A172 (cell line): ENCODE measurements around the gene MORN1. TPM values are rescaled to one million over a fixed set of nuclear protein-coding genes. Genes with fewer than 3 reads are reported as not detected.

Experiments
- DNase-seq: peaks from one replicate; pipeline ENCODE4 v3.0.0-alpha.2; 2015; ENCODE audit warnings: low spot score
- total RNA-seq: library from RNA; depleted of rRNA; stranded (reverse); fragments of >200 nt; shearing (Covaris generic); gene quantifications from 2 replicates; pipeline ENCODE4 v1.2.3, GENCODE V29; 2014; rRNA removed

Gene MORN1
- total RNA-seq, 1 experiment from 2014 or later, result 5.1 TPM

DNA sequence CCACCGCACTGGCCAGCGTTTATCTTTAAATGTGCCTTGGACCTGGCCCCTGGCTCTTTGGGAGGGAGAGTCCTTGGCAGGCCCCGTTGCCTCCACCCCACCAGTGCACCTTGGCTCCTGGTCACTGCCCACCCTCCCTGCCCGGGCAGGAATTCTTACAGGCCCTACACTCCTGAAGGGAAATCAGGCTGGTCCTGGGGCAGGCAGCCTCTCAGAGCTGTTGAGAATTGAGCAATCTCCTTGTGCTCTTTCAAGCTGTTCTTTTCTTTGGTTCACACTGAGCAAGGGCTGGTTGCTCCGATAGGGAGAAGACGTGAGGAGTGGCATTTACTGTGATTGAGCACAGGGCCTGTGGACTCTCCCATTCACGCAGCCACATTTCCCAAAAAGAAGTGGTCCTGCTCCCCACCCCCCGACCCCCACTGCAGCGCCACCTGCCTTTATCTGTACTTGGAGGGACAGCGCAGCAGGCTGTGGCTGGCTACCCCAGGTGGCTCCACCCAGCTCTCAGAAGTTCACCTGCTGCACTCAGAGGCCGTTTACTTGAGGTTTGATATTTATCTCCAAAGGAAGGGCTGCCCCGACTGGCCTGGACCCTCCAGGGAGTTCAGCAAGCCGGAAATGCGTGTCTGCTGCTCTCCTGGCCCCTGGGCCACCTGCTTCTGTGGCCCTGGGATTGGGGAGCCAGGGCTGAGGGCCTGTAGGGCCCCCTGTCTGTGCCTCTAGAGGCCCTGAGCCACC, 115.4 kb downstream of the MORN1 start:
- no peak for DNase-seq

DNA sequence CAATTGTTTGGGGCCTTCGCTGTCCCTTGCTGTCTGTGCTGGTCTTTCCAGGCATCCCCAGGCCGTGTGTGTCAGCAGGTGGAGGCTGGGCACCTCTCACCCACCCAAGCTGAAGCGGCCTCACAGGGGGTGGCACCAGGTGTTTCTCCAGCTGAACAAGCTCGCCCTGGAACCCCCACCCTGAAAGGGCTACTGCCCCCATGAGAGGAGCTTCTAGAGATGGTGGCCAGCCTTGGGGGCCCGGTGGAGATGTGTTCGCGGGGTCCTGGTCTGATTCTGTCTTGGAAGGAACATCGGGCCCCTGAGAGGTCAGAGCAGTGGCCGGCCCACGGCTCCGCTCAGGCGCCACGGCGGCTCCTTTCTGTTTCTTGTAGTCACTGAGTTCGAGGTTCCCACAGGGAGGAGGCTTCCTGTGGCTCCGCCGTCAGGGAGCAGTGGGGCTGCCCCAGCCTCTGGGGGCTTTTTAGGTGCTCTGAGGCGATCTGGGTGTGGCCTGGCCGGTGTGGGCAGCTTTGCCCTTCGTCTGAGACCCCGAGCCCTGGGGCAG, 116.4 kb downstream of the MORN1 start:
- DNase-seq, result no peak

DNA sequence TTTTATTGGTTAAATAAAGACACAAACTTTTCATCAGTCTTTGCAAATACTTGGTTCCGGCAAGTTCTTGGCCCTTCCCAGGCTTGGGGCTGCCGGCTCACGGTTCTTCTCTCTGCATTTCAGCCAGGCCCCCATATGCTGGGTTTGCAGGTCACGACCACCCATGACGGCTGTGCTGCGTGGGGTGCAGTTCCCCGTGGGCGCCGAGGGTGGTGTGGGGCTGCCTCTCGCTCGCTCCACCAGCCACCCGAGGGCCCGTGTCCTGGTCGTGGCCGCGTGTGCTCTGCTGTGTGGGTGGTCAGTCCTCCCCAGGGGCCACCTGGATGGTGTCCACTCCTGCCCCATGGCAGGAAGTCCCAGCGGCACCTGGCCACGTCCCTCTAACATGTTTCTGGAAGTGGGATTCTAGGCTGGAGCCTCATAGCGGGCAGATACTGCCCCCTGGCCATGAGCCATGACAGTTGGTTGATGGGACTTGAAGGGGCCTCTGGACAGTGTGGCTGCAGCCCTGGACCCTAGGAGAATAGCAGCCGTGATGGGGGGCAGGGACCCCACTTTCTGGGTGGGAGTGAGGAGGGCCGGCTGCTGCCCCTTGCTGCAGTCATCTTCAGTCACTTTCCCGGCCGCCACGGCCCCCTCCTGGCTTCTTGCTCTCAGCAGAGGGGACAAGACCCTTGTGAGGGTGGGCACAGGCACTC, 117.0 kb downstream of the MORN1 start:
- no peak for DNase-seq

DNA sequence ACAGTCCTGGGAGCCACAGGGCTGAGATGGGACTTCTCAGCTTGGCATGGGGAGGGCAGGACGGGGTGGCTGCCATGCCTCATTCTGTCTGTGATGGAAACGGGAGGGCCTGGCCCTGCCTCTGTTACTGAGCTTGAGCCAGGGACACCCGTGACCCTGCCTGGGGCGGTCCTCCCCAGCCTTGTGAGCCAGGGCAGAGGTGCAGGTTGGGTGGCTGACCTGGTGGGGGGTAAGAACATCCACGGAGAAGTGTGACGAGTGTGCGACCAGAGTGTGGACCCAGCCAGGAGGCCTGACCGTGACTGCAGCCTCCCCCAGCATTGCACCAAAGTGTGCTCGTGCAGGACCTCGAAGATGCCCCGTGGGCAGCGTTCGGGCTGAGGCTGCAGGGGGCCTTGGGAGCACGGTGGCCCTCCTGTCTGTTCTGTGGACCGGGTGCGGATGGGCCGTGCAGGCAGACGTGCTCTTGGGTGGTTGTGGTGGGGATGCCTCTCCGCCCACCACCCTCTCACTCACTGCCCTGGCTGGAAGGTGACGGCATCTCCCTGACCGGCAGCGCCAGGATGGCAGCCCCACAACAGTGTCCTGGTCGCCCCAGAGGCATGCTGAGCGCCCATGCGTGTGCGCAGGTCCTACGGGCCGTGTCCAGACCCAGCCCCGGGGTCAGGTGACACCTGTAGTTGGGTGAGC, 117.8 kb downstream of the MORN1 start:
- DNase-seq, result no peak

DNA sequence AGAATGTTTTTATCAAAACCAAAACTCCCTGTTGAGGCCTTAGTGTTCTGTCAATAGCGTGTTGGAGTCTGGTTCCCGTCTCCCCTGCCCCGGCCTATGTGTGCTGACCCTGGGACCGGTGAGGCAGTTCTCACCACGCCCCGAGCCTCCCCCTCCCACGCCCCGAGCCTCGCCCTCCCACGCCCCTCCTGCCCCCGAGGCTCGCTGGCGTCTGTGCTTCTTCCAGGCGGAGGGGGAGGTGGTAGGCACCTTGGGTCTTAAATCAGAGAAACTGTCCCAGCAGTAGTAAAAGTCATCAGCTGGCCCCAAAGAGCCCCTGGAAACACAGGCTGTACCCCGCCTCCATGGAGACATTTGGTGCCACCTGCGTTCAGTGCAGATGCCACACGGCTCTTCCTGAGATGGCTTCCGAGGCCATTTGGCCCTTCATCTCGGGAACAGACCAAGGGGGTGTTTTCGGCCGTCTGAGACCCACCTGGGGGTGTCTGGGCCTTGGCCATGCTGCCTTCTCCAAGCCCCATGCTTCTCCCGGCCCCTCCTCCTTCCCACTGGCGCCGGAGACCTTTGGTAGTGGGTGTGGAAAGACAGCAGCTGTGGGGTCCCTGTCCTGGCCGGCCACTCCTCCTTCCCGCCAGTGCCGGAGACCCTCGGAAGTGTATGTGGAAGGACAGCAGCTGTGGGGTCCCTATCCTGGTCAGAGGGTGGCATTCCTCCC, 118.5 kb downstream of the MORN1 start:
- no peak for DNase-seq

- no peak for DNase-seq
These were observed 119.3 kb downstream of the MORN1 start for GRCh38 chr1:2271841-2272655.

Other genes starting within 250 kb of the MORN1 start
- gene FAAP20, start 196.8 kb downstream of the MORN1 start, total RNA-seq, result 18.6 and 34.6 TPM in 2 replicates
- 4.1 and 14.8 TPM in 2 replicates for gene SKI, start 163.2 kb downstream of the MORN1 start, total RNA-seq
- 57.3 and 62.5 TPM in 2 replicates for gene RER1, start 287 bp upstream of the MORN1 start, total RNA-seq
- 17.0 and 24.0 TPM in 2 replicates for gene PEX10, start 21.0 kb upstream of the MORN1 start, total RNA-seq
- 0.05 TPM in 1 of 2 replicates, not detected in the other for gene PLCH2, start 84.7 kb upstream of the MORN1 start, total RNA-seq
- gene PANK4, start 135.0 kb upstream of the MORN1 start, total RNA-seq, result 6.5 and 7.7 TPM in 2 replicates
- not detected in 2 replicates for gene HES5, start 138.7 kb upstream of the MORN1 start, total RNA-seq
- gene TNFRSF14, start 164.8 kb upstream of the MORN1 start, total RNA-seq, result 0.05 and 0.10 TPM in 2 replicates
- 23.1 and 27.9 TPM in 2 replicates for gene PRXL2B, start 195.2 kb upstream of the MORN1 start, total RNA-seq
- not detected in 2 replicates for gene MMEL1, start 241.5 kb upstream of the MORN1 start, total RNA-seq